SU-DHL-6 (cell line): Measurements from ENCODE around the gene MARK3.

ENCODE experiments used
- CTCF ChIP-seq: fragments of 200-600 bp; sonication (generic); IDR thresholded peaks from one replicate; pipeline ENCODE4 v1.5.1; 2017; ENCODE audit warnings: antibody characterized with exemption, mild to moderate bottlenecking, low read length, moderate library complexity; ENCODE audit not compliant: insufficient read depth, poor library complexity, severe bottlenecking
- EZH2phosphoT487 ChIP-seq: fragments of 200-600 bp; sonication (generic), shearing (Covaris generic); conservative IDR thresholded peaks from 2 replicates; pipeline ENCODE4 v1.6.1; 2018; ENCODE audit warnings: mild to moderate bottlenecking, antibody characterized with exemption, low read length, moderate library complexity, mixed read lengths

DNA sequence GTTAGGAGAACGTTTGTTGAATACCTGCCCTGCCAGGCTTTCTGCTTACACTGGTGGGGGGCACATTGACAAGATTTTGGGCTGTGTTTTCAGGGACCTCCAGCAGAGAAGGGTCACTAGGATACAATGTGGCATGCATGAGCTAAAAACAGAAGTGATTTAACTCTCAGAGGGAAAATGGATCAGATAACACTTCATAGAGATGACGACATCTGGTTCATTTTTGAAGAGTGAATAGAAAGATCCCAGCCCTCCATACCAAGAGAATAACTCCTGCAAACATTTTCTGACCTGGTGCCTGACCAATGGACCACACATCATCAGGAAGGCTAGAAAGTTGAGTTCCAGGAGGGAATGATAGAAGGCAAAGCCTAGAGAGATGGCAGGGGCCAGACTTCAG is 103.7 kb downstream of the MARK3 start:
- TF ChIP-seq CTCF (no peak), EZH2phosphoT487 (no peak)
